ENCODE measurements around the gene ATP2A3.

DNA sequence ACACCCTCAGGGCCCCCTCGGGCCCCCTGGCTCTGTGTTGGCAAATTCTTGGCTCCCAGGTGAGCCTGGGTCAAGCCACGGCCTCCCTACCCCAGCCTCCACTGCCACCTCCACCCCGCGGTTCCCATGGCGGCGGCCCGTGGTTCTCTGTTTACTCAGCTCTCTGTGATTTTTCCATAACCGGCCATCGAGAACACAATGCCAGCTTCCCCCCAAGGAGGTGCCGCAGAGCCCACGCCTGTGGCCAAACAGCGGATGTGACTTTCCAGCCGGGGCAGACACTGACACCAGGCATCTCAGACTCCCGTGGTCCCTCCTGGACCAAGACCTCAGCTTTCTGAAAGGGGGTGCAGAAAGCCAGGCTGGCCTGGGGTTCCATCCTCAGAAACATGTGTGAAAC is 21.6 kb upstream of the ATP2A3 start:
- no peak for TF ChIP-seq CTCF (IDR thresholded peaks at IDR 0.05)
- TF ChIP-seq POLR2A (IDR thresholded peaks at IDR 0.05): no peak
